ENCODE measurements around the gene SH3BP2. TPM values are rescaled to one million over a fixed set of nuclear protein-coding genes. Genes with fewer than 3 reads are reported as not detected.
"Not testable (repeated sequence)": the region's sequence is repeated elsewhere in the genome, so short reads cannot be mapped to it uniquely, and the experiment has no call there.

Gene SH3BP2
- total RNA-seq, 1 experiment from 2014 or later = 9.0 TPM

DNA sequence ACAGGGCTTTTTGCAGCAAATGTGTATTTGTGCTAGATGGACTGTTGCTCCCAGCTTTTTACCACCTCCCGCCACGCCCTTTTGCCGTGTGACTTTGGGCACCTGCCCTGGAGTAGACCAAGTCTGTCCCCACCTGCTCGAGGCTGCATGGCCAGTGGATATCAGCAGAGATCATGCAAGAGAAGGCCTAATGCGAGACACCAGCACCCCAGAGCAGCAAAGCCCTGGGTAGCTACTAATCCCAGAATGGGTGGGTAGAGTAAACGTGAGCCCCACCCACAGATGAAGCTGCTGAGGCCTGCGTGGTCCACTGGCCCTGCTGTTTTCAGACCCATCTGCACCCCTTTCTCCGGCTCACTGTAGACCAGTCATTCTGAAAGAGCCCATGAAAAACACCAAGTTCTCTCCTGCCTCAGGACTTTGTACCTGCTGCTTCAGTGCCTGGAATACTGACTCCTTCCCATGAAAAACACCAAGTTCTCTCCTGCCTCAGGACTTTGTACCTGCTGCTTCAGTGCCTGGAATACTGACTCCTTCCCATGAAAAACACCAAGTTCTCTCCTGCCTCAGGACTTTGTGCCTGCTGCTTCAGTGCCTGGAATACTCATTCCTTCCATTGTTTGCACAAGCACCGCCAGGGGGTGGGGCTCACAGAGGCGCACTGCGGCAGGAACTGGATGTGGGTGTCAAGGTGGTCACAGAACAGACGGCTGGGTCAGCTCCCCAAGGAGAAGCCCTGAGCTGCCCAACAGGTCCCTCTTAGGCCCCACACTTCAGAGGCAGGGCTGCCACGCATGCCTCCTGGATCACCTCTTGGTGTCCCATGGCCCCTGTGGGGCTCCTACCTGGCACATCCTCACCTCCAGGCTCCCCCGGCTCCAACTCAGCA is 31.6 kb upstream of the SH3BP2 start:
- in situ Hi-C loops (cut with HindIII; ENCODE audit: low sequenced_read_pairs) = no loop called here
- no peak for DNase-seq (ENCODE audit: low spot score)

DNA sequence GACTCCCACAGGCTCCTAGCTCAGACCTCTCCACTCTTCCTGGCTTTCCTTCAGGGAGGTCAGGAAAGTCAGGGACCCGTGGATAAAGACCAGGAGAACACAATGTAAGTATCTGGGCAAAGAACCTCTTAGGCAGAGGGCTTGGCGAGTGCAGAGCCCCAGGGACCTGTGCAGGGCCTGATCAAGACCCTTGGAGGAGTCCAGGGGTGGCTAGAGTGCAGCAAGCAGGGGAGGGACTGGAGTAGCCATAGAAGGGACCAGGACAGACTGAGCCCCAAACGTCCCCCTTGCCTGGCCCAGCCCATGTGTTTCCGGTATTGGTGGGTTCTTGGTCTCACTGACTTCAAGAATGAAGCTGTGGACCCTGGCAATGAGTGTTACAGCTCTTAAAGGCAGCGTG is 30.8 kb upstream of the SH3BP2 start:
- in situ Hi-C loops (cut with HindIII; ENCODE audit: low sequenced_read_pairs) = no loop called here
- no peak for DNase-seq (ENCODE audit: low spot score)

DNA sequence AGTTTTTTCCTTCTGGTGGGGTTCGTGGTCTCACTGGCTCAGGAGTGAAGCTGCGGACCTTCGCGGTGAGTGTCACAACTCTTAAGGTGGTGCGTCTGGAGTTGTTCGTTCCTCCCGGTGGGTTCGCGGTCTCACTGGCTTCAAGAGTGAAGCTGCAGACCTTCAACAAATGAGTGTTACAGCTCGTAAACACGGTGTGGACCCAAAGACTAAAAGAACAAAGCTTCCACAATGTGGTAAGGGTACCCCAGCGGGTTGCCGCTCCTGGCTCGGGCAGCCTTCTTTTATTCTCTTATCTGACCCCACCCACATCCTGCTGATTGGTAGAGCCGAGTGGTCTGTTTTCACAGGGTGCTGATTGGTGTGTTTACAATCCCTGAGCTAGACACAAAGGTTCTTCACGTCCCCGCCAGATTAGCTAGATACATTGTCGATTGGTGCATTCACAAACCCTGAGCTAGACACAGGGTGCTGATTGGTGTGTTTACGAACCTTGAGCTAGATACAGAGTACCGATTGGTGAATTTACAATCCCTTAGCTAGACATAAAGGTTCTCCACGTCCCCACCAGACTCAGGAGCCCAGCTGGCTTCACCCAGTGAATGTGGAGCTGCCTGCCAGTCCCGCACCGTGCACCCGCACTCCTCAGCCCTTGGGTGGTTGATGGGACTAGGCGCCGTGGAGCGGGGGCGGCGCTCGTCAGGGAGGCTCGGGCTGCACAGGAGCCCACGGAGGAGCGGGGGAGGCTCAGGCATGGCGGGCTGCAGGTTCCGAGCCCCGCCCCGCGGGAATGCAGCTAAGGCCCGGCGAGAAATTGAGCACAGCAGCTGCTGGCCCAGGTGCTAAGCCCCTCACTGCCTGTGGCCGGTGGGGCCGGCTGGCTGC is 30.2 kb upstream of the SH3BP2 start:
- DNase-seq (ENCODE audit: low spot score); in situ Hi-C loops (cut with HindIII; ENCODE audit: low sequenced_read_pairs): not testable (repeated sequence)

DNA sequence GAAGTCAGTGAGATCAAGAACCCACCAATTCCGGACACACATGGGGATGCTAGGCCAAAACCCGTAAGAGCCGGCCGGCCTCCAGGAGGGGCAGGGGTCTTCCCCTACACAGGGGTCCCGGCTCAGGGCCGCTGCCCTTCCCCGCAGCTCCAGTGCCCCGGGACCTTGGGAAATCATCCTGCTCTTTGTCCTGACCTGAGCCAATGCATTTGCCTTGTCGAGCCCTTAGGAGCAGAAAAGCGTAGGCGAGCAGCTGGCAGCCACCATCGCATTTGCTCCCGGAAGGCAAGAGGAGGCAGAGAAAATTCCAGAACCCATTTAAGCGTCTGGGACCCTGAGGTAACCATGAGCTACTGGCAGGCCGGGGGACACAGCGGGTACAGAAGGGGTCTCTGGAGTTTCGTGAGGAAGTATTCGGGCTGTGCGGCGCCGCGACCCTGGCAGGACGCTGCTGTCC is 29.3 kb upstream of the SH3BP2 start:
- in situ Hi-C loops (cut with HindIII; ENCODE audit: low sequenced_read_pairs) = no loop called here
- DNase-seq (ENCODE audit: low spot score) = no peak

DNA sequence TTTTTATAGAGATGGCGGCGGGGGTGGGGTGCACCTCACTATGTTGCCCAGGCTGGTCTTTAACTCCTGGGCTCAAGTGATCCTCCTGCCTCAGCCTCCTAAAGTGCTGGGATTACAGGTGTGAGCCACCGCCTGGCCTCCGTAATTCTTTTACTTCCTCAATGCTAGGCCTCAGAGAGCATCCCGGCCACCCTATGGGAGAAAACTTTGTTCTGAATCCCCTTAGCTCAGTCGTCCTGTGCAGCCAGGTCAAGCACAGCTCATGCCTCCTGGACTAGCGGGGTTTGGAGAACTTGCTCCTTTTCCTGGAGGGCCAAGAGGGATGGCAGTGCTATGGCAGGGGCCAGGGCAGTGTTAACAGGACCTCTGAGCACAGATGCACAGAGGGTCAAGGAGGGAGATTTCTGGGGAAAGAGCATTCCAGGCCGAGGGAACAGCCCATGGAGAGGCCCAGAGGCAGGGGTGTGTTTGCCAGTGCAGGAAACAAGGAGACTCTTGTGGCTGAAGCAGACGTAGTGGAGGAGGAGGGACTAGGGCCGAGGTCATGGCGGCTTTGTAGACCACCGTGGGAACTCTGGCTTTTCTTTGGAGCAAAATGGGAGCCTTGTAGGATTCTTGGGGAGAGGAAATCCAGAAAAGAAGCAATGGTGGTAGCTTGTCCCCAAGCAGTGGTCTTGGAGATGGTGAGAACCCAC is 26.9 kb upstream of the SH3BP2 start:
- DNase-seq (ENCODE audit: low spot score) = no peak
- in situ Hi-C loops (cut with HindIII; ENCODE audit: low sequenced_read_pairs) = no loop called here

DNA sequence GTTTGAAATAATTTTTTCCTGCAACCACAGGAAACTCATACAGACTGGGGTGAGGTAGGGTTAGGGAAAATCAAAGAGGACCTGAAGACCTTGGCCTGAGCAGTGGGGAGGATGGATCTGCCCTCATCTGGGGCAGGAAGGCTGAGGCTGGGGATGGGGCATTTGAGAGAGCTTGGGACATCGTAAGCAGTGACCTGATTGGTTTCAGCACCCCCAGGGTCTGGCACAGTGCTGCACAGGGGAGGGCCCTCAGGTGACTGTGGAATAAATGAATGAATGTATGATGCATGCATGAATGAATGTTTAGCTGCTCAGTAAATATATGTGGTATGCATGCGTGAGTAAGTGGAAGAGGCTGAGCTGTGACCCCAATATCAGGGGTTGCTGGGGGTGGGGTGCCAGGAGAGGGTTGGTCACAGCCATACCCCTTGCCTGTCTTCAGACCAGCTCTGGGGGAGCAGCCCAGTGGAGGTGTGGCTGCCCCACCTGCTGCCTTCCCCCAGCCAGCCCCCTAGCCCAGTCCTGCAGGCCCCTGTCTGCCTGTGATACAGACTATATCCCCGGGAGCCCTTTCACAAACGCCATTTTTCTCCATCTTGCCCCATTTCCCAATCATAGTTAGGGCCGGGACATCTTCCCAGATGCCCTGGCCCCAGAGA is 25.7 kb upstream of the SH3BP2 start:
- in situ Hi-C loops (cut with HindIII; ENCODE audit: low sequenced_read_pairs) = no loop called here

DNA sequence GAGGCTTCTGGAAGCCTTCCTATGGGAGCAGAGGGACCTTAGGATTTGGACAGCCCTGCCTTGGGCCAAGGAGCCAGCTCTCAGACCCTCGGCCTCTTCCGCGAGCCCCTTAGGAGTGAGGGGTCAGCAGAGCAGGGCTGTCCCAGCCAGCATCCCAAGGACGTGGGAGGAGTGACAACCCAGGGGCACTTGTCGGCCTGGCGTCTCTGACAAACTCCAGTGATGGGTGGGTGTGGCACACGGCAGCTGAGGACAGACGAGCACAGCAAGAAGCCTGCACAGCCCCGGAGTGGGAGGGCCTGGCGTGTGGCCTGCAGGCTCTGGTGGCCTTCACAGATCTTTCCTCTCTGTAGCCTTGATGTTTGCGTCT is 25.2 kb upstream of the SH3BP2 start:
- in situ Hi-C loops (cut with HindIII; ENCODE audit: low sequenced_read_pairs) = no loop called here

More for the DNA sequence above, 25.7 kb upstream of the SH3BP2 start:
- DNase-seq (ENCODE audit: low spot score) = no peak

DNA sequence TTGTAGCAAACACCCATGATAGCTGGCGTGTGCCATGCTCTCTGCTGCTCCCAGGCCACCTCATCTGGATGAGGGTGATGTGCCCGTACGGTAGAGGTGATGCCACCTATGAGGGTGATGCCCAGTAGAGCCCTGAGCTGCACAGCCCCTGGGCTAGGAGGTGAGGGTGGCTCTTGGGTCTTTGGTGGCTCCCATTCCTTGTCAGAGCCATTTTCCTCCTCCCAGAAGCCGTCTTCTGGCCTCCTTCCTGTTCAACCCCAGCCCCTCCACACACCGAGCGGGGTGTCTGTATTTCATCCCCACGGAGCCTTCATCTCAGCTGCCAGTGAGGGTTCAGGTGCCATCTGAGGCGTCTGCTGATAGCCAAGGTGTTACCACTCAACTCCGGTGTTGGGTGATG is 24.8 kb upstream of the SH3BP2 start:
- DNase-seq (ENCODE audit: low spot score) = no peak
- in situ Hi-C loops (cut with HindIII; ENCODE audit: low sequenced_read_pairs) = no loop called here

More for the DNA sequence above, 25.2 kb upstream of the SH3BP2 start:
- no peak for DNase-seq (ENCODE audit: low spot score)

DNA sequence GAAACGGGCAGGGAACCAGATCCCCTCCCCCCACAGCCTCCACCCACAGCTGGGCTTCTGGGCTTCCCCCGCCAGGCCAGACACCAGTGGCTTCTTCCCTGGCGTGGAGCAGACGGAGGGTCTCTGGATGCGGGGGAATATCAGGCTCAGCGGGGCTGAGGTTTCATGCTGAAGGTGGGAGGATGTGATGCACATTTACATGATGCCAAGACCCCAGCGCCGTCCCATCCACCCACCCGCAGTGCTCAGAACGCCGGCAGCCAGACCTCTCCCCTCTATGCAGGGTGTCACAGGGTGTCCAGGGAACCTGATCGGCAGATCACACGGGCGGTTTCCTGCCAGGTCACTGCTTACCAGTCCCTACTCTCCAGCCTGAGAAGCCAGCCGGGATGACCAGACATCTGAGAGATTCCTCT is 24.0 kb upstream of the SH3BP2 start:
- DNase-seq (ENCODE audit: low spot score) = no peak
- in situ Hi-C loops (cut with HindIII; ENCODE audit: low sequenced_read_pairs) = no loop called here

DNA sequence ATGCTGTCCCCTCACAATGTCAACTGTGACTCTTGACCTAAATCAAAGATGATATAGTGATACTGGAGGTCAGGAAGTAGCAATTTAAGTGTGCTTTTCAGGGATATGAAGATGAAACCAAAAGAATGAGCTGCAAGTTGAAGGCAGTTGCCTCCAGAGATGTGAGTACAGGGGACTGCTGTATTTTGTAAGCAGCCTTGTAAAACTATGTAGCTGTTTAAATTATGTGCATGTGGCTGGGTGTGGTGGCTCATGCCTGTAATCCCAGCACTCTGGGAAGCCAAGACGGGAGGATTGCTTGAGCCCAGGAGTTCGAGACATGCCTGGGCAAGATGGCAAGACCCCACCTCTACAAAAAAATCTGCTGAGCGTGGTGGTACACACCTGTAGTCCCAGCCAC is 21.6 kb upstream of the SH3BP2 start:
- in situ Hi-C loops (cut with HindIII; ENCODE audit: low sequenced_read_pairs) = no loop called here
- DNase-seq (ENCODE audit: low spot score) = no peak

DNA sequence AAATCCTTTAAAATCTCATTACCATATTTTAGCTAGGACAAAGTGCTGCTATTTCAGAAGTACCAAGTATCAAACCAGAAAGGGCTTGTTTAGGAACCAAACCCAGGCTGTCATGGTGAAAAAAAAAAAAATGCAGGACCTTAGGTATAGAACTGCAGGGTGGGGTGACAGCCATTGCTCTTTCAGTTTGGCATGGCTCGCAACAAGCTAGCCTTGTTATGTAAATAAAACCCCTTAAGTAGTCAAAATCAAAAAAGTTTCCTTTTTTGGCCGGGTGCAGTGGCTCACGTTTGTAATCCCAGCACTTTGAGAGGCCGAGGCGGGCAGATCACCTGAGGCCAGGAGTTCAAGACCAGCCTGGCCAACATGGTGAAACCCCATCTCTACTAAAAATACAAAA is 12.2 kb upstream of the SH3BP2 start:
- in situ Hi-C loops (cut with HindIII; ENCODE audit: low sequenced_read_pairs); DNase-seq (ENCODE audit: low spot score): not testable (repeated sequence)

DNA sequence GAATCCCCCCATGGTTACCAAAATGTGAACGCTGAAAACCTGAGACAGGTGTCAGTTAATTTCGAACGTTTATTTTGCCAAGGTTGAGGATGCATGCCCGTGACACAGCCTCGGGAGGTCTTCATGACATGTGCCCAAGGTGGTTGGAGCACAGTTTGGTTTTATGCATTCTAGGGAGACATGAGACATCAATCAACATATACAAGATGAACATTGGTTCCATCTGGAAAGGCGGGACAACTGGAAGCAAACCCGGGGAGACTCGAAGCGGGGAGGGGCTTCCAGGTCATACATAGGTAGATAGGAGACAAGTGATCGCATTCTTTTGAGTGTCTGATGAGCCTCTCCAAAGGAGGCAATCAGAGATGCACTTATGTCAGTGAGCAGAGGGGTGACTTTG is 11.0 kb upstream of the SH3BP2 start:
- DNase-seq (ENCODE audit: low spot score) = no peak

DNA sequence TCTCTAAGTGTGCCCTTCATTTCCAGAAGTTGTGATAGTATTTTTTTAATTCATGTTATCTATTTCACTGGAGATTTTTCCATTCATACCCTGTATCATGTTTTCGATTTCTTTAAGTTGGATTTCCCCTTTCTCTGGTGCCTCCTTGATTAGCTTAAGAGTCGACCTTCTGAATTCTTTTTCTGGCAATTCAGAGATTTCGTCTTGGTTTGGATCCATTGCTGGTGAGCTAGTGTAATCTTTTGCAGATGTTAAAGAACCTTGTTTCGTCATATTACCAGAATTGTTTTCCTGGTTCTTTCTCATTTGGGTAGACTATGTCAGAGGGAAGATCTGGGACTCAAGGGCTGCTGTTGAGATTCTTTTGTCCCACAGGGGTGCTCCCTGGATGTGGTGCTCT is 9.1 kb upstream of the SH3BP2 start:
- in situ Hi-C loops (cut with HindIII; ENCODE audit: low sequenced_read_pairs) = no loop called here
- DNase-seq (ENCODE audit: low spot score) = no peak

More for the DNA sequence above, 11.0 kb upstream of the SH3BP2 start:
- in situ Hi-C loops (cut with HindIII; ENCODE audit: low sequenced_read_pairs) = no loop called here

DNA sequence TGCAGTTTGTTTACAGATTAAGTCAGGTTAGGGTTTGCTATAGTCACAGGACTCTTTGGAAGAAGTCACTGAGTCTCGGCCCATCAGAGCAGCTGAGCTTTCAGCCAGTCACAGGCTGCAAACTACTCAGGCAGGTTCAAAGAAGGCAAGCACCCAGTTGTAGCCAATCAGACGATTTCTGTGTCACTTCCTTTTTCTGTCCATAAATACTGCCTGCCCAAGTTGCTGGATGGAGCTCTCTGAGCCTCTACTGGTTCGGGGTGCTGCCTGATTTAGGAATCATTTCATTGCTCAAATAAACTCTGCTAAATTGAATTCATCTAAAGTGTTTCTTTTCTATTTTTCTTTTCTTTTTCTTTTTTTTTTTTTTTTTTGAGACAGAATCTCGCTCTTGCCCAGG is 7.3 kb upstream of the SH3BP2 start:
- in situ Hi-C loops (cut with HindIII; ENCODE audit: low sequenced_read_pairs) = no loop called here
- no peak for DNase-seq (ENCODE audit: low spot score)

DNA sequence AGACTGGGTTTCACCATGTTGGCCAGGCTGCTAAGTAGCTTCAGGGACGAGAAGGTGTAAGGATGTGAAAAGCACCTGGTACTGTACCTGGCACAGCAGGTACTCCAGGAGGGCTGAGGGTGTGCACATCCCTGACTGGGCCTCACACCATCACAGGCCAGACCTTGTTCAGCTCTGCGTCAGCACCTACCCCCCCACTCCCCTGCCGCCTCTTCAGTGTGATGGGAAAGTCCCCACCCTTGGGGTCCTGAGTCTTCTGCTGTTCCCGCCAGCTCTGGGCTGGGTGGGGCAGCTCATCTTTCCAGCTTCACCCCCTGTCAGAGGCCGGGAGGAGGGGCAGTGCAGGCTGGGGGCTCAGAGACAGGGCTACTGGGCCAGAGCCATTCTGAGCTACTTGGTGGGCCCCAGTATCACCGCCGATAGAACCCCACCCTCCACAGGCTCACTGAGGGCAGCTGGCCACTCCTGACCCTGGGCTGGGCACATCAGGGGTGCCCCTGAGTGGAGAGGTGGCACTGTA is 6.7 kb upstream of the SH3BP2 start:
- in situ Hi-C loops (cut with HindIII; ENCODE audit: low sequenced_read_pairs) = no loop called here
- no peak for DNase-seq (ENCODE audit: low spot score)

DNA sequence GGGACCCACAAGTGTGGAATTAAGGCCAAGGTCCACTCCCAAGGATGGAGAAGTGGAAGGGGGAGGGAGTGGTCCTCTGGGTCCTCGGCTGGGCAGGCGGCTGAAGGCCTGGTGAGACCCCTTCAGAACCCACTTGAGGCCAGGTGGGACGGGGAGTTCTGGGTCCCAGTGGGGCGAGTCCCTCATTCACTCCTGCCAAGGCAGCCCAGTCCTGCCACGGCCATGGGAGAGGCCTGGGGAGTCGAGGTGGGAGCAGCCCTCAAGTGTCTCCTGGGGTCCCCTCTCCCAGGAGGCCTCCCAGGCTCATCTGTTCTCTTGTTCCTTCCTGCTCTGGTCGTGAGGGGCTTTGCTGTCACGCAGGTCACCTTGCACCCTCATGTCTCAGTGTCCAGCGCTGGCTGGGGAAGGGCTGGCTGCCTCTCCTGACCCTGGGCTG is 6.1 kb upstream of the SH3BP2 start:
- in situ Hi-C loops (cut with HindIII; ENCODE audit: low sequenced_read_pairs) = no loop called here
- no peak for DNase-seq (ENCODE audit: low spot score)

DNA sequence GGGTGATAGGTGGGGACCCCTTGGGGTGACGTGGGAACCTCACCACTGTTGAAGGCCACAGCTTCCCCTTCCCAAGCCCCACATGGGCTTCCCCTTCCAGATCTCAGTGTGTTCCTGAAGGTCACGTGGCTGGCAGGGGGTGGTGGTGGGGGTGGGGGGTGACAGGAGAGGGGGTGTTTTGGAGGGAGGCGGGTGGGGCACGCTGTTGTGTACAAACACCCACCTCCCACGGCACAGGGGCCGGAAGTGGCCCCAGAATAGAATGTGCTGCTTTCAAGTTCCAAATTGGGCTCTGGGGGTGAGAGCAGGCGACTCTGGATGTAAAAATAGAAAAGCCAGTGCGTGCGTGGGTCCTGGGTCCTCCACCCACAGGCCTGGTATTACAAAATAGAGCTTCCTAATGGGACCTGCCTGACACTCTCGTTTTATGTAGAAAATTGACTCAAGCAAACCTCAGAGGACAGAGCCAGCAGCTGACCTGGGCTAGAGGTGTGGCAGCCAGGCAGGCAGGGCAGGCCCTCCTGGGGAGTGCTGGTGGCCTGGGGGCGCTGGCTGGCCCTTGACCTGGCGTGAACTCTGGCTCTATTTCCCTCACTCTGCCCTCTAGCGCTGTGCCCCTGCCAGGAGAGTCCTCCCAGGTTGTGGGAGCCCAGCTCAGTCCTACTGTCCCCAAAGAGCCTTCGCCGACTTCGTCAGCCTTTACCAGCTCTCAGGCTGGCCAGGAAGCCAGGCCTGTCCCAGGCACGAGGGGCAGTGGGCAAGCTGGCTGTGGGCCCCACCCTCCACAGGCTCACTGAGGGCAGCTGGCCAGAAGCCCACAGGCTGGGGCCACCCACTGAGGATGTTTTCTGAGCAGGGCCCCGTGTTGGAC is 5.4 kb upstream of the SH3BP2 start:
- no peak for DNase-seq (ENCODE audit: low spot score)
- in situ Hi-C loops (cut with HindIII; ENCODE audit: low sequenced_read_pairs) = no loop called here

DNA sequence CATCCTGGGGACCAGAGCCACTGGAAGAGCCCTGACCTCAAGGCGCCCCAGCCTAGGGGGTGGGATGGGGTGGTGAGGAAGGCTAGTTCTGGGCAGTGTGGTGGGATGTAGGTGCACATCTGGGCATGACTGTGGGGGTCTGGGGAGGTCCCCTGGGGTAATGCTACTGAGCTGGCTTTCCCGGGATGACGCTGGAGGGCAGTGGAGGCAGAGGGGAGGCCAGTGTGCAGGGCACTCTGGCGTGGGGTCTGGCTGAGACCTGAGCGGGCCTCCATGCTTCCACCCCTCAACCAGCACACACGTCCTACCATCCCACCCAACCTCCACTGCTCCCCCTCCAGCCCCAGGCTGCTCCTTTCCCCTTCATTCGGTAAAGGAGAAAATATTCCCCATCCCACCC is 4.8 kb upstream of the SH3BP2 start:
- in situ Hi-C loops (cut with HindIII; ENCODE audit: low sequenced_read_pairs) = no loop called here
- no peak for DNase-seq (ENCODE audit: low spot score)
